Smooth muscle cell (in vitro differentiated cells): Measurements from ENCODE around the gene NOB1. TPM values are rescaled to one million over a fixed set of nuclear protein-coding genes. Genes with fewer than 3 reads are reported as not detected.

Experiments used
- DNase-seq: peaks from one replicate; lab custom pipeline; 2025; ENCODE audit not compliant: unreplicated experiment; lab: John Stamatoyannopoulos, UW
- H2AFZ ChIP-seq: fragments of 200-600 bp; sonication (generic); 2 replicates; pipeline ENCODE4 v1.6.0; 2016; ENCODE audit warnings: antibody characterized with exemption, low read depth, mild to moderate bottlenecking
- H3F3A ChIP-seq: fragments of 200-600 bp; sonication (generic); 2 replicates; pipeline ENCODE4 v1.6.0; 2017; ENCODE audit warnings: antibody characterized with exemption, low read depth
- H3K27ac ChIP-seq: fragments of 200-600 bp; sonication (generic); 2 replicates; pipeline ENCODE4 v1.5.1; 2016; ENCODE audit warnings: low read depth, mild to moderate bottlenecking
- H3K27me3 ChIP-seq: fragments of 200-600 bp; sonication (generic); 2 replicates; pipeline ENCODE4 v1.6.1; 2016; ENCODE audit warnings: low read depth, mild to moderate bottlenecking
- H3K36me3 ChIP-seq: fragments of 200-600 bp; sonication (generic); 2 replicates; pipeline ENCODE4 v1.5.1; 2016; ENCODE audit warnings: low read depth
- H3K4me1 ChIP-seq: fragments of 200-600 bp; sonication (generic); 2 replicates; pipeline ENCODE4 v1.5.1; 2016; ENCODE audit warnings: low read depth
- H3K4me2 ChIP-seq: fragments of 200-600 bp; sonication (generic); 2 replicates; pipeline ENCODE4 v1.6.0; 2016; ENCODE audit warnings: mild to moderate bottlenecking
- H3K4me3 ChIP-seq: fragments of 200-600 bp; sonication (generic); 2 replicates; pipeline ENCODE4 v1.5.1; 2016; ENCODE audit warnings: mild to moderate bottlenecking
- H3K79me2 ChIP-seq: fragments of 200-600 bp; sonication (generic); 2 replicates; pipeline ENCODE4 v1.6.0; 2016; ENCODE audit warnings: low read depth, mild to moderate bottlenecking
- H3K9ac ChIP-seq: fragments of 200-600 bp; sonication (generic); 2 replicates; pipeline ENCODE4 v1.6.0; 2016; ENCODE audit warnings: low read depth
- H3K9me3 ChIP-seq: fragments of 200-600 bp; sonication (generic); replicated peaks from 2 replicates; pipeline ENCODE4 v1.5.1; 2016; ENCODE audit warnings: low read depth
- H4K20me1 ChIP-seq: fragments of 200-600 bp; sonication (generic); 2 replicates; pipeline ENCODE4 v1.6.0; 2016; ENCODE audit warnings: low read depth
- WGBS: methylation state at CpG from one replicate; pipeline ENCODE4 v1.1.7; 2016; ENCODE audit warnings: low lambda C conversion rate; 5-methylcytosine and 5-hydroxymethylcytosine counted together
- polyA plus RNA-seq: library from polyadenylated mRNA; unstranded; fragments of >200 nt; fragmentation: Nextera tagmentation; extraction: Ambion mirVana; gene quantifications from 2 replicates; pipeline ENCODE4 v1.2.1, GENCODE V29; 2016
- total RNA-seq: library from RNA; depleted of rRNA; stranded (reverse); fragments of >200 nt; gene quantifications from 2 replicates; pipeline ENCODE4 v1.2.3, GENCODE V29; 2014
- TF ChIP-seq, protein P1 (sequence below): fragments of 200-600 bp; sonication (generic); IDR thresholded peaks from 2 replicates; pipeline ENCODE4 v1.5.1; 2017; ENCODE audit warnings: borderline replicate concordance, mild to moderate bottlenecking, antibody characterized with exemption; ENCODE audit not compliant: insufficient read depth, poor library complexity, severe bottlenecking

NOB1 gene
- total and polyA plus RNA-seq, 2 experiments from 2014 or later: 20.6 to 24.2 TPM

DNA sequence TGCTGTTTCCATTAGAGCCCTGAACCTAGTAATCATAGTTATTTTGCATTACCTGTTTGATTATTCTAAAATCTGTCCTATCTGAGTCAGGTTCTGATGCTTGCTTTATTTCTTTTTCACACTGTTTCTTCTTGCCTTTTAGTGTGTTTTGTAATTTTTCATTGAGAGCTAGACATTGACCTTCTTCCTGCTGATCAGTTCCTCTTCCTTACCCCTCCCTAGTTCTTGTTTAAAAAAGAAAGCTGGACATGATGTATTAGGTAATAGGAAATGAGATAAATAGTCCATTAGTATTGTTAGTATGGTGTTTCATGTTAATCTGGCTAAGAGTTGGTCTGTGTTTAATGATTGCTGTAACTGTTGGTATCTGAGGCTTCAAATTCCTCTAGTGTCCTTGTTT lies 20.8 kb upstream of the NOB1 start:
- Histone ChIP-seq H3K4me1 (no peaks in the 10 kb centered on the region), H3F3A (no peaks in the 10 kb centered on the region), H3K9ac (no peak overlapping the region), H2AFZ (no peak overlapping the region), H3K79me2 (peaks cover 23% of the 10 kb centered on the region), H3K36me3 (no peaks in the 10 kb centered on the region), H4K20me1 (peaks cover 24% of the 10 kb centered on the region), H3K4me3 (no peak overlapping the region), H3K4me2 (no peak overlapping the region), H3K9me3 (no peaks in the 10 kb centered on the region), H3K27ac (no peak overlapping the region), H3K27me3 (no peaks in the 10 kb centered on the region)
- DNase-seq: no peak
- TF ChIP-seq, protein P1, sequence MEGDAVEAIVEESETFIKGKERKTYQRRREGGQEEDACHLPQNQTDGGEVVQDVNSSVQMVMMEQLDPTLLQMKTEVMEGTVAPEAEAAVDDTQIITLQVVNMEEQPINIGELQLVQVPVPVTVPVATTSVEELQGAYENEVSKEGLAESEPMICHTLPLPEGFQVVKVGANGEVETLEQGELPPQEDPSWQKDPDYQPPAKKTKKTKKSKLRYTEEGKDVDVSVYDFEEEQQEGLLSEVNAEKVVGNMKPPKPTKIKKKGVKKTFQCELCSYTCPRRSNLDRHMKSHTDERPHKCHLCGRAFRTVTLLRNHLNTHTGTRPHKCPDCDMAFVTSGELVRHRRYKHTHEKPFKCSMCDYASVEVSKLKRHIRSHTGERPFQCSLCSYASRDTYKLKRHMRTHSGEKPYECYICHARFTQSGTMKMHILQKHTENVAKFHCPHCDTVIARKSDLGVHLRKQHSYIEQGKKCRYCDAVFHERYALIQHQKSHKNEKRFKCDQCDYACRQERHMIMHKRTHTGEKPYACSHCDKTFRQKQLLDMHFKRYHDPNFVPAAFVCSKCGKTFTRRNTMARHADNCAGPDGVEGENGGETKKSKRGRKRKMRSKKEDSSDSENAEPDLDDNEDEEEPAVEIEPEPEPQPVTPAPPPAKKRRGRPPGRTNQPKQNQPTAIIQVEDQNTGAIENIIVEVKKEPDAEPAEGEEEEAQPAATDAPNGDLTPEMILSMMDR: no peak

DNA sequence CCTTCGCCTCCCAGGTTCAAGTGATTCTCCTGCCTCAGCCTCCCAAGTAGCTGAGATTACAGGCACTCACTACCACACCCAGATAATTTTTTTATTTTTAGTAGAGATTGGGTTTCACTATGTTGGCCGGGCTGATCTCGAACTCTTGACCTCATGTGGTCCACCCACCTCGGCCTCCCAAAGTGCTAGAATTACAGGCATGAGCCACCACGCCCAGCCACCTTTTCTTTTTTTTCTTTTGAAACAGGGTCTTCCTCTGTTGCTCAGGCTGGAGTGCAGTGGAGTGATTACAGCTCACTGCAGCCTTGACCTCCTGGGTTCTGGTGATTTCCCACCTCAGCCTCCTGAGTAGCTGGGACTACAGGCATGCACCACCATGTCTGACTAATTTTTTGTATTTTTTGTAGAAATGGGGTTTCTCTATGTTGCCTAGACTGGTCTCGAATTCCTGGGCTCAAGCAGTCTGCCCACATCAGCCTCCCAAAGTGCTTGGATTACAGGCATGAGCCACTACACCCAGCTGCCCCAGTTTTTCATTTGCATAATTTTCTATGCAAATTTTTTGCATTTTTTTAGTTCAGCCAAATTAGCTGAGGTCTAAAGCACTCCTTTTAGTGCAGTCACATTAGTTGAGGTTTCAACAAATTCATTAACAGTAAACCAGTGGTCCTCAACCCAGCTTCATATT lies 18.7 kb upstream of the NOB1 start:
- Histone ChIP-seq H3F3A (no peaks in the 10 kb centered on the region), H3K79me2 (peaks cover 29% of the 10 kb centered on the region), H3K4me1 (no peaks in the 10 kb centered on the region), H3K4me2 (no peak overlapping the region), H2AFZ (no peak overlapping the region), H3K36me3 (no peaks in the 10 kb centered on the region), H3K9ac (no peak overlapping the region), H3K4me3 (no peak overlapping the region), H4K20me1 (peaks cover 37% of the 10 kb centered on the region), H3K27ac (no peak overlapping the region), H3K9me3 (no peaks in the 10 kb centered on the region), H3K27me3 (no peaks in the 10 kb centered on the region)
- TF ChIP-seq, protein P1: no peak
- 92% methylated on average over 6 of the region's 6 CpGs for WGBS
- DNase-seq: no peak

DNA sequence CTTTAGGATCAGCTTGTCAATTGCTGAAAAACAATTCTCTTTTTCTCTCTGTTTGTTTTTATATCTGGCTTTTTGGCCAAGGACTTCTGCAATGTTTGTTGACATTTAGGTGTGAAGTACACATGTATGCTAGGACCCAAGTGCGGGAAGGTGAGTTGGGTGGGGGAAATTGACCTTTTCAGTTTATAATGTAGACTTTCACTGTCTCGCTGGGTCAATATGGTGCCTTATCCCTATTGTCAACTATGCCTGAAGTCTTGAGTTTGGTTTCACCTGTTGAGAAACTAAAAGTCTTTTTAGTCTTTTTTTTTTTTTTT lies 16.9 kb upstream of the NOB1 start:
- Histone ChIP-seq H2AFZ (no peak overlapping the region), H3K4me1 (no peaks in the 10 kb centered on the region), H3F3A (no peaks in the 10 kb centered on the region), H3K79me2 (peaks cover 43% of the 10 kb centered on the region), H3K9ac (no peak overlapping the region), H3K4me3 (no peak overlapping the region), H3K36me3 (no peaks in the 10 kb centered on the region), H3K27ac (no peak overlapping the region), H3K27me3 (no peaks in the 10 kb centered on the region), H3K4me2 (no peak overlapping the region), H4K20me1 (peaks cover 40% of the 10 kb centered on the region), H3K9me3 (no peaks in the 10 kb centered on the region)
- TF ChIP-seq, protein P1: no peak
- 97% methylated on average over 2 of the region's 2 CpGs for WGBS
- no peak for DNase-seq

DNA sequence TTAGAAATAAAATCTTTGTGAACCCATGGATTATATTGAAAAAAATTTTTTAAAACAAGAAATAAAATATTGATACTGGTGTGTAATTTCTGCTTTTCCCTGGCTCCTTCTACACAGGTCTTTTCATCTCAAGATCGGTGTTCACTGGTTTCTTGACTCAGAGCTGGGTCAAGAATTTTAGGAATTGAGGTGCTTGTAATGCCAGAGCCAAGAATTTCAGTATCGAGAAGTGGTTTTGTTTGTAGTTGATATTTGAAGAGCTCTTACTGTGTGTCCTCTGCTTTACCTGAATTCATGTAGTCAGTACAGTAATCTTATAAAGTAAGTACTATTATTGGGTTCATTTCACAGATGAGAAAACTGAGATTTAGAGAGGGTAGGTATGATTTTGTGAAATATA lies 14.7 kb upstream of the NOB1 start:
- H3K4me3 ChIP-seq: no peak overlapping the region
- no peaks in the 10 kb centered on the region for H3K9me3 ChIP-seq
- no peak for DNase-seq
- H3F3A ChIP-seq: no peaks in the 10 kb centered on the region
- no peak overlapping the region for H3K9ac ChIP-seq
- no peak overlapping the region for H2AFZ ChIP-seq
- H4K20me1 ChIP-seq: peaks cover 40% of the 10 kb centered on the region
- no peaks in the 10 kb centered on the region for H3K36me3 ChIP-seq
- H3K27ac ChIP-seq: no peak overlapping the region
- H3K79me2 ChIP-seq: peaks cover 47% of the 10 kb centered on the region
- no peak overlapping the region for H3K4me2 ChIP-seq
- H3K4me1 ChIP-seq: no peaks in the 10 kb centered on the region
- 48% methylated on average over 2 of the region's 2 CpGs for WGBS
- no peaks in the 10 kb centered on the region for H3K27me3 ChIP-seq
- TF ChIP-seq, protein P1: no peak
